HFFc6 (cell line): Measurements from ENCODE around the gene GDF2. TPM values are rescaled to one million over a fixed set of nuclear protein-coding genes. Genes with fewer than 3 reads are reported as not detected.
A peak's percentile ranks its signal among the peaks of the same experiment; 100 is the strongest.

Source experiments
- DNase-seq: peaks from one replicate; pipeline ENCODE4 v3.0.0-alpha.2; 2018
- H3K27ac Mint-ChIP-seq: 2 replicates; pipeline ENCODE4 v1.8.0; 2020; ENCODE audit warnings: mild to moderate bottlenecking, mixed read lengths
- H3K27me3 Mint-ChIP-seq: 2 replicates; pipeline ENCODE4 v1.8.0; 2021; ENCODE audit warnings: mild to moderate bottlenecking, moderate library complexity, mixed read lengths; ENCODE audit not compliant: insufficient read depth
- H3K36me3 Mint-ChIP-seq: 2 replicates; pipeline ENCODE4 v1.8.0; 2021; ENCODE audit warnings: low read depth, mixed read lengths
- H3K4me1 Mint-ChIP-seq: 2 replicates; pipeline ENCODE4 v1.8.0; 2020; ENCODE audit warnings: low read depth, mixed read lengths
- H3K4me3 Mint-ChIP-seq: 2 replicates; pipeline ENCODE4 v1.8.0; 2020; ENCODE audit warnings: mild to moderate bottlenecking, moderate library complexity, mixed read lengths
- H3K9me3 Mint-ChIP-seq: 2 replicates; pipeline ENCODE4 v1.8.0; 2020; ENCODE audit warnings: mild to moderate bottlenecking, mixed read lengths
- total RNA-seq, 6 experiments: library from RNA; stranded (reverse); fragmentation: NEBNext Ultra II Directional; extraction: Animal tissue kit (Norgen Biotek cat#: 25700); gene quantifications; 2 replicates in 1 of 6; 3 replicates in 5 of 6; pipeline ENCODE4 v1.2.3, GENCODE V29; 2021
- TF ChIP-seq, protein P1 (sequence below): fragments of 200-600 bp; sonication (generic); IDR thresholded peaks from 2 replicates; pipeline ENCODE4 v1.5.0; 2021; ENCODE audit warnings: antibody characterized with exemption, mild to moderate bottlenecking

Gene GDF2
- total RNA-seq, 6 experiments from 2014 or later = not detected

DNA sequence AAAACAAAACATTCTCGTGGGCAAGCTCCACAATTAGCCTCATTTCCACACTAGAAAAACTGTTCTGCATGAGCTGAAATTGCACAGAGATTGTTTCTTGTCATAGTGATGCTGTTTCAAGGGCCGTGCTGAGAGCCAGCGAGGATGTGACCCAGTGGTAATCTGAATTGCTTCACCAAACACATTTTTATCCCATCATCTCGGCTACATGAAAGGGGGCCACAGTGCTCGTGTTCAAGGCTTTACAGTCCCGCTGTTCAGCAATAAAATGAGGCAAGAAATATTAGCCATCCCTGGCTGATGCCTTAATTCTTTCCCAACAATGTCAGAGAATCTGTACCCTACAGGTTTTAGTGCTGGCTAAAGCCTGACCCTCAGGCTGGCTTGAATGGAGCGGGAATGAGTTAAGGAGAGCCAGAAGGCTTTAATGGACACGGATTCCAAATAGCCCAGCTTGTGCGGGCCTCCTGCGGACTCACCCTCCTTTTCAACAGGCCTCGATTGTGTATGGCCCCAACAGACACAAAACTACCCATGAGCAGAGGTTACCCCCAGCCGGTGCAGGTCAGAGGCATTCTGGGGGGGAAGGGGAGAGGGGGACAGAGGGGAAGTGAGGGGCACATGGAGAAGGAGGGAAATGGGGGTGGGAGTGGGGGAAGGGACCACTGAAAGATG is 24.3 kb upstream of the GDF2 start:
- DNase-seq = no peak
- Mint-ChIP-seq H3K4me1 (no peaks in the 10 kb centered on the region), H3K4me3 (no peak overlapping the region), H3K27ac (no peak overlapping the region), H3K36me3 (no peaks in the 10 kb centered on the region), H3K9me3 (no peaks in the 10 kb centered on the region), H3K27me3 (peaks cover 74% of the 10 kb centered on the region)
- TF ChIP-seq, protein P1, sequence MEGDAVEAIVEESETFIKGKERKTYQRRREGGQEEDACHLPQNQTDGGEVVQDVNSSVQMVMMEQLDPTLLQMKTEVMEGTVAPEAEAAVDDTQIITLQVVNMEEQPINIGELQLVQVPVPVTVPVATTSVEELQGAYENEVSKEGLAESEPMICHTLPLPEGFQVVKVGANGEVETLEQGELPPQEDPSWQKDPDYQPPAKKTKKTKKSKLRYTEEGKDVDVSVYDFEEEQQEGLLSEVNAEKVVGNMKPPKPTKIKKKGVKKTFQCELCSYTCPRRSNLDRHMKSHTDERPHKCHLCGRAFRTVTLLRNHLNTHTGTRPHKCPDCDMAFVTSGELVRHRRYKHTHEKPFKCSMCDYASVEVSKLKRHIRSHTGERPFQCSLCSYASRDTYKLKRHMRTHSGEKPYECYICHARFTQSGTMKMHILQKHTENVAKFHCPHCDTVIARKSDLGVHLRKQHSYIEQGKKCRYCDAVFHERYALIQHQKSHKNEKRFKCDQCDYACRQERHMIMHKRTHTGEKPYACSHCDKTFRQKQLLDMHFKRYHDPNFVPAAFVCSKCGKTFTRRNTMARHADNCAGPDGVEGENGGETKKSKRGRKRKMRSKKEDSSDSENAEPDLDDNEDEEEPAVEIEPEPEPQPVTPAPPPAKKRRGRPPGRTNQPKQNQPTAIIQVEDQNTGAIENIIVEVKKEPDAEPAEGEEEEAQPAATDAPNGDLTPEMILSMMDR = no peak

DNA sequence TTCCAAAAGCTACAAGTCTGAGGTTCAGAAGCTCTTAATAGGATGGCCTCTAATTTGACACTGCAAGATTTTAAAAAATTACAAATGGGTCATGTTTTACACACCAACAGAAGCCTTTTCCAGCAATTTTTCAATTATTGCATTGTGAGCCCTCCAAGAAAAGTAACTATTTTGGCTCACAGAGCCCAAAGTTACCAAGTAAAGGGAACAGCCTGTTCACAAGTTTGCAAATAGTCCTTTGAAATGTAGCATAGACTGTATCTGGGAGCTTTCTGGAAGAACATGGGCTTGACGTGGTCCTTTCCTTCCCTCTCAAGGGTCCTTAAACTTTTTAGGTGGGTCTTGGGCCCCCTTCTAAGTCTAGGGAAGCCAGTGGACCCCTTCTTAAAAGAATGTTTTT is 23.5 kb upstream of the GDF2 start:
- TF ChIP-seq, protein P1 = no peak
- H3K36me3 Mint-ChIP-seq = no peaks in the 10 kb centered on the region
- H3K4me1 Mint-ChIP-seq = no peaks in the 10 kb centered on the region
- no peak overlapping the region for H3K4me3 Mint-ChIP-seq
- peaks cover 71% of the 10 kb centered on the region for H3K27me3 Mint-ChIP-seq
- H3K9me3 Mint-ChIP-seq = no peaks in the 10 kb centered on the region
- no peak for DNase-seq
- H3K27ac Mint-ChIP-seq = no peak overlapping the region

DNA sequence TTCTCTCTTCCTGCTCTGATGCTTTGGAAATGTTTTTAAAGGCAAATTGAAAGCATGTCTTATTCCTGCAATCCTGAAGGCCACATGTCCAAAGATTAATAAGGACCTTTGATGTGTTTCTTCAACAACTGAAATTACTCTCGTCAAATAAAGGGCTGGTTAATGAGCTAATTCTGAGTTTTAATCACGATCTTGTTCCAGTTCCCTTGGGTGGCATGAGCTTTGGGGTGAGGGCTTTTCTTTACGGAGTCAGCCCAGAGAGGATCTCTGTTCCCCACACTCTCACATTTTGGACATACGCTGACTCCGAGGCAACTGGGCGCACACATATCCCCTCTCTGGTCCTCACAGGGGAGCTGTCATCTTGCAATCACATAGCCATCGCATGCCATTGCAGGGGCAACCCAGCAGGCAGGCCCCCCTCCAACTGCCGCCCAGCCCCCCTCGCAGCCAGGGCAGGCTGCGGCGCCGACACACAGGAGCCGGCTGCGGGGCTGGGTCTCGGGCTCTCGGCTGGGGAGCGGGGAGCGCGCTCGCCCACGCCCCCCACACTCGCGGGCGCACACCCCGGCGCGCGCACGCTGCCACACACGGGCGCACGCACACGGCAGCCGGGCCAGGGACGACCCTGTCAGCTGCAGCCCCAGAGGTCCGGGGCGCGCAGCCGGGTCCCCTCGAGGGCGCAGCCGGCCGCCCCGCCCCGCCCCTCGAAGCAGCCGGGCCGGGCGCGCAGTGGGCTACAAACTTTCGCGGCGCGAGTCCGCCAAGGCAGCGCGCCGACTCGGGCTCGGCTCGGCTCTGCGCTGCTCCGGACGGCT is 22.4 kb upstream of the GDF2 start, which contains the start of gene GDF10:
Gene GDF10, plus strand, starts transcription at position 587 of the 818 bp plus-strand sequence. CDS start 455 bp downstream, outside the sequence.
- no peak for DNase-seq

DNA sequence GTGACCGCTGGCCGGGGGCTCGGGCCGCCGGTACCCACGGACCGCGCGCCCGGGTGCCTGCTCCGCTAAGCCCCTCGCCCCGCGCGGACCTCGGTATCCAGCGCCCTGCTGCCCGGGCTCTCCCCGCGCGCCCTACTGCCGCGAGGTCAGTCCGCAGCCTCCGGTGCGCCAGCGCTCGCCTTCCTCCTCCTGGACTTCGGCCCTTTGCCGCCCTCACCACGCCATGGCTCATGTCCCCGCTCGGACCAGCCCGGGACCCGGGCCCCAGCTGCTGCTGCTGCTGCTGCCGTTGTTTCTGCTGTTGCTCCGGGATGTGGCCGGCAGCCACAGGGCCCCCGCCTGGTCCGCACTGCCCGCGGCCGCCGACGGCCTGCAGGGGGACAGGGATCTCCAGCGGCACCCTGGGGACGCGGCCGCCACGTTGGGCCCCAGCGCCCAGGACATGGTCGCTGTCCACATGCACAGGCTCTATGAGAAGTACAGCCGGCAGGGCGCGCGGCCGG is 21.8 kb upstream of the GDF2 start:
- peaks cover 71% of the 10 kb centered on the region for H3K27me3 Mint-ChIP-seq
- no peak for DNase-seq

More for the DNA sequence above, 22.4 kb upstream of the GDF2 start, which contains the start of gene GDF10:
- no peaks in the 10 kb centered on the region for H3K4me1 Mint-ChIP-seq
- H3K27ac Mint-ChIP-seq = no peak within 1 kb of the TSS
- H3K9me3 Mint-ChIP-seq = no peaks in the 10 kb centered on the region
- no peaks in the 10 kb centered on the region for H3K36me3 Mint-ChIP-seq
- H3K4me3 Mint-ChIP-seq = no peak within 1 kb of the TSS
- peaks cover 69% of the 10 kb centered on the region for H3K27me3 Mint-ChIP-seq
- TF ChIP-seq, protein P1 = no peak

DNA sequence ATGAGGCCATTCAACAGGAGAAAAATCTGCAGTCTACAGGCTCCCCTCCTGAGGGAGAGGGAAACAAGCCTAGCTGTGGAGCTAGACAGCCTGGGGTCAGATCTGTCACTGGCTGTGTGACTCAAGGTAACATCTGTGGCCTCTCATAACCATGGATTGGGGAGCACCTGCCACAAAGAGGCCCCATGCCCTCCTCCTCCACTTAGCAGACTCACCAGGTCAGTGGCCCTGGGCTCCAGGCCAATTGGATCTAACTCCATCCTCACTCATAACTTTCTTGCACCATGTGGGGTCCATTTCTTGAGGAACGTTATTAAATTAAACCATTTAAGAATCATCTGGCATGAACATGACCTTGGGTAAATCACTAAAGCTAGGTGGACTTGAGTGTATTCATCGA is 20.4 kb upstream of the GDF2 start:
- no peaks in the 10 kb centered on the region for H3K36me3 Mint-ChIP-seq
- H3K27me3 Mint-ChIP-seq = peaks cover 67% of the 10 kb centered on the region
- no peak overlapping the region for H3K27ac Mint-ChIP-seq
- no peak overlapping the region for H3K4me3 Mint-ChIP-seq
- DNase-seq = no peak
- no peaks in the 10 kb centered on the region for H3K9me3 Mint-ChIP-seq
- TF ChIP-seq, protein P1 = no peak
- H3K4me1 Mint-ChIP-seq = no peaks in the 10 kb centered on the region

More for the DNA sequence above, 21.8 kb upstream of the GDF2 start:
- H3K4me1 Mint-ChIP-seq = no peaks in the 10 kb centered on the region
- no peaks in the 10 kb centered on the region for H3K36me3 Mint-ChIP-seq
- TF ChIP-seq, protein P1 = 0 out of 2 replicates have a peak, but pooled peaks have one; percentile 7
- H3K9me3 Mint-ChIP-seq = no peaks in the 10 kb centered on the region
- no peak overlapping the region for H3K27ac Mint-ChIP-seq
- H3K4me3 Mint-ChIP-seq = no peak overlapping the region
